Gastroesophageal sphincter (tissue), 4 donors: ENCODE measurements around the gene RILP. TPM values are rescaled to one million over a fixed set of nuclear protein-coding genes. Genes with fewer than 3 reads are reported as not detected.
"Not testable (repeated sequence)": the region's sequence is repeated elsewhere in the genome, so short reads cannot be mapped to it uniquely, and the experiment has no call there.

Experiments
- ATAC-seq: fragments of 150-250 bp; one replicate; pipeline ENCODE4 v1.9.1; 2016; ENCODE audit warnings: mild to moderate bottlenecking, moderate library complexity
- H3K27ac ChIP-seq, 4 donors: fragments of 200-600 bp; sonication (generic) in 3 of 4; 1 replicate in 3 of 4; 2 replicates in 1 of 4; pipeline ENCODE4 v1.5.1; 2016 to 2019
- H3K27me3 ChIP-seq: fragments of 200-600 bp; sonication (generic); one replicate; pipeline ENCODE4 v1.5.1; 2019
- H3K36me3 ChIP-seq, 2 donors: fragments of 200-600 bp; sonication (generic); one replicate each; pipeline ENCODE4 v1.5.1; 2019; ENCODE audit warnings: control low read depth in 1 of 2
- H3K4me1 ChIP-seq, 3 donors: fragments of 200-600 bp; sonication (generic); 1 replicate in 2 of 3; 2 replicates in 1 of 3; pipeline ENCODE4 v1.5.1; 2016 to 2019; ENCODE audit warnings: control low read depth in 2 of 3
- H3K4me3 ChIP-seq, 2 donors: fragments of 200-600 bp; sonication (generic); one replicate each; pipeline ENCODE4 v1.5.1; 2019; ENCODE audit warnings: mild to moderate bottlenecking in 1 of 2, moderate library complexity in 1 of 2
- H3K9me3 ChIP-seq, 3 donors: fragments of 200-600 bp; sonication (generic); one replicate each; pipeline ENCODE4 v1.5.1; 2017 to 2019; ENCODE audit warnings: control low read depth in 2 of 3
- CTCF ChIP-seq, 4 experiments: fragments of 200-600 bp in 2 of 4; fragments of 450-650 bp in 2 of 4; sonication (generic) in 1 of 4; IDR thresholded peaks; one replicate each; pipeline ENCODE4 v1.5.1; 2017 to 2019; ENCODE audit warnings: antibody characterized with exemption in 4 of 4, mild to moderate bottlenecking in 2 of 4, moderate library complexity in 2 of 4
- EP300 ChIP-seq: sonication (generic); formaldehyde crosslinking; IDR thresholded peaks from one replicate; pipeline ENCODE4 v1.6.1; 2017; ENCODE audit warnings: antibody characterized with exemption, mild to moderate bottlenecking
- POLR2A ChIP-seq, 2 donors: fragments of 450-650 bp; IDR thresholded peaks; one replicate each; pipeline ENCODE4 v1.6.1; 2017; ENCODE audit warnings: antibody characterized with exemption in 2 of 2, mild to moderate bottlenecking in 2 of 2, moderate library complexity in 1 of 2
- POLR2AphosphoS5 ChIP-seq: sonication (generic); formaldehyde crosslinking; IDR thresholded peaks from one replicate; pipeline ENCODE4 v1.6.1; 2017; ENCODE audit warnings: antibody characterized with exemption
- WGBS, 2 donors: methylation state at CpG; one replicate each; pipeline ENCODE4 v1.1.5; 2018; ENCODE audit warnings: low coverage in 1 of 2; 5-methylcytosine and 5-hydroxymethylcytosine counted together
- total RNA-seq, 4 donors: library from RNA; depleted of rRNA; stranded (reverse); fragments of >200 nt; gene quantifications; one replicate each; pipeline ENCODE4 v1.1.0, GENCODE V29; 2016

Gene RILP
- total RNA-seq, 4 donors from 2014 or later = 17.4 to 33.4 (median 22.2) TPM

DNA sequence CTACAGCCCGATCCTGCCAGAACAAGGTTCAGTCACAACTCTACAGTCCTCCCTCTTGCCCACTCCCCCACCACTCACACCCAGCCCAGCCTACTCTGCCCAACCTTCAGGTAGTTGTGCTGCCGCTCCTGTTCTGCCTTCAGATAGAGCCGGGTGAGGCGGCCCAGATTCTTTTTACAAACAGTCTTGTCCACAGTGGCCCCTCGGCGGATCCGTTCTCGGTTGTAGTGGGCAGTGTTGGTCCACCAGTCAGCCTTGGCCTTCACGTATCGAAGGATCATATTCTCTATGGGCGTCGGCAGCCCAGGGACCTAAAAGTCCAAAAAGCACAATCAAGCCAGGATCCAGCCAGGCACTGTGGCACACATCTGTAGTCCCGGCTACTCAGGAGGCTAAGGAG lies 26.7 kb upstream of the RILP start:
- ATAC-seq = no peak
- Histone ChIP-seq H3K27ac (no peak overlapping the region), H3K9me3 (no peaks in the 10 kb centered on the region), H3K36me3 (peaks cover 18 to 100% of the 10 kb centered on the region in 2 donors), H3K4me1 (peaks cover 0 to 11% (median 0%) of the 10 kb centered on the region in 3 donors), H3K4me3 (no peak overlapping the region), H3K27me3 (no peaks in the 10 kb centered on the region)
- TF ChIP-seq POLR2AphosphoS5 = no peak
- TF ChIP-seq EP300 = no peak
- TF ChIP-seq CTCF (IDR thresholded peaks at IDR 0.05) = no peak
- TF ChIP-seq POLR2A (IDR thresholded peaks at IDR 0.05) = no peak
- 85 to 90% methylated on average over 2 to 10 of the region's 13 CpGs for WGBS, 2 donors

- TF ChIP-seq POLR2A (IDR thresholded peaks at IDR 0.05) (no peak), EP300 (no peak), POLR2AphosphoS5 (no peak), CTCF (IDR thresholded peaks at IDR 0.05) (no peak)
- Histone ChIP-seq H3K27me3 (no peaks in the 10 kb centered on the region), H3K27ac (no peak overlapping the region), H3K4me1 (peaks cover 0 to 24% (median 4%) of the 10 kb centered on the region in 3 donors), H3K9me3 (no peaks in the 10 kb centered on the region), H3K4me3 (no peak overlapping the region), H3K36me3 (peaks cover 18 to 96% of the 10 kb centered on the region in 2 donors)
- WGBS, 2 donors = 85 to 86% methylated on average over 10 to 12 of the region's 26 CpGs
- no peak for ATAC-seq
These were observed 23.5 kb upstream of the RILP start for GRCh38 chr17:1673041-1673785.

DNA sequence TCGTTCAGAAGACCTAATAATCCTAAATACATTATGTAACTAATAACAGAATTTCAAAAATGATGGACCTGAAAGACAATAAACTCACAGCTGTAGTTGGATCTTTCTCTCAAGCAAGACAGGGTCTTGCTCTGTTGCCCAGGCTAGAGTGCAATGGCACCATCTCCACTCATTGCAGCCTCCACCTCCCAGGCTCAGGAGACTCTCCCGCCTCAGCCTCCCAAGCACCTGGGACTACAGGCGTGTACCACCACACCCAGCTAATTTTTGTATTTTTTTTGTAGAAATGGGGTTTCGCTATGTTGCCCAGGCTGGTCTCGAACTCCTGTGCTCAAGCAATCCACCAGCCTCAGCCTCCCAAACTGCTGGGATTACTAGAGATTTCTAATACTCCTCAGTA lies 14.3 kb upstream of the RILP start:
- H3K9me3 ChIP-seq, ATAC-seq, H3K4me3 ChIP-seq, H3K27me3 ChIP-seq: not testable (repeated sequence)
- peaks cover 20 to 100% of the 10 kb centered on the region in 2 donors for H3K36me3 ChIP-seq
- peak overlapping the region in 2 of 4 donors; percentile 3 to 26 for H3K27ac ChIP-seq
- WGBS, 2 donors = 85 to 89% methylated on average over 5 of the region's 5 CpGs
- H3K4me1 ChIP-seq = peaks cover 0 to 22% (median 7%) of the 10 kb centered on the region in 3 donors

- H3K4me1 ChIP-seq = no peaks in the 10 kb centered on the region
- no peak overlapping the region for H3K27ac ChIP-seq
- H3K36me3 ChIP-seq = peaks cover 26 to 100% of the 10 kb centered on the region in 2 donors
- no peak for ATAC-seq
- H3K4me3 ChIP-seq = no peak overlapping the region
- 60 to 80% methylated on average over 2 of the region's 12 CpGs for WGBS, 2 donors
- no peaks in the 10 kb centered on the region for H3K27me3 ChIP-seq
- TF ChIP-seq EP300 (no peak), POLR2A (IDR thresholded peaks at IDR 0.05) (no peak), POLR2AphosphoS5 (no peak), CTCF (IDR thresholded peaks at IDR 0.05) (no peak)
- H3K9me3 ChIP-seq = no peaks in the 10 kb centered on the region
These were observed 11.4 kb upstream of the RILP start for GRCh38 chr17:1661045-1661444.

- Histone ChIP-seq H3K27ac (no peak overlapping the region), H3K4me3 (no peak overlapping the region), H3K36me3 (peaks cover 31 to 100% of the 10 kb centered on the region in 2 donors), H3K27me3 (no peaks in the 10 kb centered on the region), H3K4me1 (no peaks in the 10 kb centered on the region), H3K9me3 (no peaks in the 10 kb centered on the region)
- no peak for TF ChIP-seq EP300
- no peak for TF ChIP-seq POLR2AphosphoS5
- no peak for TF ChIP-seq CTCF (IDR thresholded peaks at IDR 0.05)
- no peak for TF ChIP-seq POLR2A (IDR thresholded peaks at IDR 0.05)
- no peak for ATAC-seq
- WGBS, 2 donors = 71 to 83% methylated on average over 5 of the region's 9 CpGs
These were observed 8.4 kb upstream of the RILP start for GRCh38 chr17:1658100-1658499.
